Activated CD4-positive, alpha-beta T cell treated with anti-CD3 and anti-CD28 coated beads, Interleukin-2, amount 50 U/mL, for 24 hours (primary cell): ENCODE measurements around the gene GANAB.
A peak's percentile ranks its signal among the peaks of the same experiment; 100 is the strongest.
"Not testable (repeated sequence)": the region's sequence is repeated elsewhere in the genome, so short reads cannot be mapped to it uniquely, and the experiment has no call there.

ENCODE experiments used
- DNase-seq, 2 donors: peaks; one replicate each; pipeline ENCODE4 v3.0.0-alpha.2; 2020; ENCODE audit warnings: low read depth in 1 of 2, low spot score in 1 of 2

GANAB gene

GRCh38 chr11:62667460-62667859 lies 21.0 kb upstream of the GANAB start:
- DNase-seq, result no peak

GRCh38 chr11:62666259-62666926 lies 20.0 kb upstream of the GANAB start:
- DNase-seq, result no peak

GRCh38 chr11:62665599-62666258 lies 19.3 kb upstream of the GANAB start:
- DNase-seq, result peak; percentile 45 to 49

GRCh38 chr11:62665075-62665598 lies 18.7 kb upstream of the GANAB start, which contains the start of the genes C11orf98 and CSKMT:
TSS of gene C11orf98 (minus strand) at chr11:62665210. CDS start at chr11:62665169, 41 bp downstream.
TSS of gene CSKMT (plus strand) at chr11:62665312. CDS start at chr11:62665880, 568 bp downstream.
- peak; percentile 96 to 97 for DNase-seq

GRCh38 chr11:62664405-62665074 lies 18.1 kb upstream of the GANAB start:
- DNase-seq, result no peak

DNA sequence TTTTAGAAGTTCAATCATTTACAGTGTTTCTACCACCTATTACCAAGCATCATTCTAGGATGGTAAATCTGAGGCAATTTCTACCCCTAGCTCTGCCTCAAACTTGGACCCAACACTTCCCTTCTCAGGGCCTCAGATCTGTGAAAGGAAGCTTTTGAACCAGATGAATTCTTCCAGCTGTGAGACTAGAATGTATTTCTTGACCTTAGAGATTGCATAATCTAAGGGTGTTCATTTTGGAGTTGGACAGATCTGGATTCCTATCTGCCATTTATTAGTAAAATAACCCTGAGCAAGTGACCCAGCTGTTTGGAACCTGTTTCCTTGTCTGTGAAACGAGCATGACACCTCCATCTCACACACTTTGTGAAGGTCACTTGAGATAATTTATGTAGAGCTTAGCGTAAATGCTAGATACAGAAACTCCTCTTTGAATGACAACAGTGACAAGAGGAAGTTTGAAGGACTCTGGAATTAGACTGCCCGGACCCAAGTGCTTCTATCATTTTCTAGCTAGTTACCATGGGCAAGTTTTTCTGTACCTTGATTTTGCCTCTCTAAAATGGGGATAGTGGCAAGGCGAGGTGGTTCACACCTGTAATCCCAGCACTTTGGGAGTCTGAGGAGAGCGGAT lies 10.5 kb upstream of the GANAB start:
- no peak for DNase-seq

DNA sequence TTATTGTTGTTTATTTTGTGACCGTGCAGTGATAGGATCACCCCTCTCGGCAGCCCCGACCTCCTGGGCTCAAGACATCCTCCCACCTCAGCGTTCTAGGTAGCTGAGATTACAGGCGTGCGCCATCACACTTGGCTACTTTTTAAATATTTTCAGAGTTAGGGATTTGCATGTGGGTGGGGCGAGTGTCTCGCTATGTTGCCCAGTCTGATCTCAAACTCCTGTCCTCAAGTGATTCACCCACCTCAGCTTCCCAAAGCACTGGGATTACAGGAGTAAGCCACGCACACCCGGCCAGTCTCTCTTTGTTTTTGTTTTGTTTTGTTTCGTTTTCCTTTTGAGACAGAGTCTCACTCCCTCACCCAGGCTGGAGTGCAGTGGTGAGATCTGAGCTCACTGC lies 7.9 kb upstream of the GANAB start:
- no peak for DNase-seq

DNA sequence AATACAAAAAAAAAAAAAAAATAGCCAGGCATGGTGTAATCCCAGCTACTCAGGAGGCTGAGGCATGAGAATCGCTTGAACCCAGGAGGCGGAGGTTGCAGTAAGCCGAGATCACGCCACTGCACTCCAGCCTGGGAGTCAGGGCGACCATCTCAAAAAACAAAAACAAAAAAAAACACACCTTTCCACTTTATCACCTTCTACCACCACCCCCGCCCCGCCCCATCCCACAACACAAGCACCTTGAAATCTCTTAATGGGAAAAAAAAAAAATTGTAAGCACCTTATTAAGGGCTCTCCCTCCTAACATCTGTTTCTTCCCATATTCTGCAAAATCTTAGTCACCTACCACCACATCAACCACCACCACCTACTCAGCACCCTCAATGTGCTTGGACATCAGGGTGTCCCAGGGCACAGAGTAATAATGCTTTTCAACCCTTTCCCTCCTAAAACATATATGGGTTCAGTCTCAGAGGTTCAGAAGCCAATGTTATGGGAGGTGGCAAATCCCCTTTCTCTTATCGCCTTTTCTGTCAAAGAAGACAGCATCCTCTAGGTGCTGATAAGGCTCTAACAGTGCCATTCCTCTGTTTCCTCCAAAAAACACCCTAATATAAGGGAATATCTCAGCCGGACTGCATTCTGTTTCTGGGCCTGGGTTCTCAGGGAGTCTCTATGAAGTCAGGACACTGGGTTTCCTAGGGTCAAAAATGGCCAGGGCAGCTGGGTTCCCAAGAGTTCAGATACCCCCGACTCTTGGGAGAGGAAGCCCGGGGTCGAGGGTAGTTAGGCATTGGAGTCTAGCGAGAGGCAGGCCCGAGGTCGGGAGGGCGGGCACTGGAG lies 6.0 kb upstream of the GANAB start:
- no peak for DNase-seq

DNA sequence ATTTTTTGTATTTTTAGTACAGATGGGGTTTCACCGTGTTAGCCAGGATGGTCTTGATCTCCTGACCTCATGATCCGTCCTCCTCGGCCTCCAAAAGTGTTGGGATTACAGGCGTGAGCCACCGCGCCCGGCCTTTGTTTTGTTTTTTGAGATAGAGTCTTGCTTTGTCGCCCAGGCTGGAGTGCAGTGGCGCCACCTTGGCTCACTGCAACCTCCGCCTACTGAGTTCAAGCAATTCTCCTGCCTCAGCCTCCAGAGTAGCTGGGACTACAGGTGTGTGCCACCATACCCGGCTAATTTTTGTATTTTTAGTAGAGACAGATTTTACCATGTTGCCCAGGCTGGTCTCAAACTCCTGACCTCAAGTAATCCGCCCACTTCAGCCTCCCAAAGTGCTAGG lies 3.9 kb upstream of the GANAB start:
- DNase-seq, result not testable (repeated sequence)

GRCh38 chr11:62649486-62649885 lies 3.1 kb upstream of the GANAB start:
- no peak for DNase-seq

GRCh38 chr11:62648967-62649364 lies 2.6 kb upstream of the GANAB start:
- no peak for DNase-seq

- no peak for DNase-seq
These were observed 2.0 kb upstream of the GANAB start for GRCh38 chr11:62648185-62648966.

DNA sequence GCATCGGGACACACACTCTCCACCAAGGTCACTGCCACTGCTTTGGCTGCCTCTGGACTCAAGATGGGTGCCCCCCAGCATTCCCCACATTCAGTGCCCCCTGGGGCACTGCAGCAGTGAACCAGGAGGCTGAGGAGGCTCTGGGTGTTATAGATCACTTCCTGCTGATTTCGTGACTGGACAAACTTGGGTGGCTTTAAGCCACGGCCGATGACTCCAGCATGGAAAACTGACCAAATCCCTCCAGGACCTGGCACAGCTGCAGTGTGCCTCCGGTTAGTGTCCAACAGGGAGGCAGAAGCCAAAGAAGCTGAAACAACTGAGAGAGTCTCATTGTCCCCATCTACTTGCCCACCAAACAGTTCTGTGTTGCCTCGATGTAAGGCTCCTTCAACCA lies 1.2 kb upstream of the GANAB start:
- no peak for DNase-seq

DNA sequence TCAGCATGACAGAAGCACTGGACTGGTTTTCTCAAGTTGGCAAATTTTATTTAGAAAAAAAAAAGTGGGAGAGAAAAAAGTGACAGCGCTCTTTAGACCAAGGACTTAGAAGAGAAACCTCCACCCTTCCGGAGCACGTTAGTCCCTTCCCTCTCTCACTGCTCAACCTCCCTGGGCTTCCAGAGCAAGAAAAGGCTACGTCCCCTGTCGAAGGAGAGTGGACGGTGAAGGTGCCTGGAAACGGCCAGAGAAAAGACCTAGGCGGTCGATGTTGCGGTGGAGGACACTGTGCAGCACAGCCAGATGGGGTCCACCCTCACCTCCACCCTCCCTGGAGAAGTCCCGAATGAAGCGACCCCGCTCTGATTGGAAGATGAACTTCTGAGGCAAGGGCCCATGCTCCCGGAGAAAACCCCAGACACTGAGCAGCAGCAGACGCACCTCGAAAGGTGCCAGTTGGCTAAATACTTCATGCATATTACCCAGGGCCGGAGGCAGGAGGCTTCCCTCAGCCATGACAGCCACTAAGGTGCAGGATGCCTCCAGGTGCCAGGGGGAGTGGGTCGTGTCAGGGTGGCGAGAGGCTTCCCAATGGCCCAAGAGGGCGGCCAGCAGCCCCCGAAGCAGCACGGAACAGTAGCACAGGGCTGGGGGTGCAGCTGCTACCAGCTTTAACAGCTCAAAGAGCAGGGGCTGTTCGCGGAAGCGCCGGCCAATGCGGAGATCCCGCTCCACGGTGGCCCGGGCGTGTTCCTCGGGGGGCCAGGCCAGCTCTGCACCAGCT lies 604 bp upstream of the GANAB start:
- no peak for DNase-seq

GRCh38 chr11:62645671-62645945 lies 805 bp downstream of the GANAB start:
- no peak for DNase-seq

GRCh38 chr11:62644220-62644619 lies 2.2 kb downstream of the GANAB start:
- no peak for DNase-seq

DNA sequence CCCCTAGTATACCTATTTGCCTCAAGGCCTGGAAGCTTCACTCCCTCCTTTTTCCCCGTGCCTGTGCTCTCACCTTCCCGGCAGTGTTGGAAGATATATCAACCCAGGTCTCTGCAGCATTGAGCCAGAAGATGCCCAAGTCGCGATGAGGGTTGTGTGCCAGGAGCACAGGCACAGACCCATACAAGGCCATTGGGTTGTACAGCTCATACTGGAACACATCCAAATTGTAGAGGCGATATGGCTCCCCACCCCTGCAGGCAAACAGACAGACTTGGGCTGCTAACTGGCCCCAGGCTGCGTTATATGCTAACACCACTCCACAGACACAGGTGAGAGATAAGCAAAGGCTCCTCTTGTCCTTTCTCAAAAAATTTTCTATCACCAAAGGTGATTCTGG lies 13.9 kb downstream of the GANAB start:
- no peak for DNase-seq

GRCh38 chr11:62627713-62628112 lies 18.7 kb downstream of the GANAB start:
- no peak for DNase-seq

- DNase-seq, result no peak
These were observed 23.8 kb downstream of the GANAB start for GRCh38 chr11:62622476-62623089.
